Prostate gland (tissue), 2 donors: Measurements from ENCODE around the gene LINGO1. TPM values are rescaled to one million over a fixed set of nuclear protein-coding genes. Genes with fewer than 3 reads are reported as not detected.

Experiments
- DNase-seq: peaks from one replicate; pipeline ENCODE4 v3.0.0-alpha.2; 2019; ENCODE audit warnings: low spot score
- H3K27ac ChIP-seq, 2 donors: fragments of 200-600 bp; sonication (generic); 2 replicates each; pipeline ENCODE4 v1.5.1; 2017 to 2019
- H3K27me3 ChIP-seq: fragments of 200-600 bp; sonication (generic); replicated peaks from 2 replicates; pipeline ENCODE4 v1.5.1; 2019; ENCODE audit not compliant: insufficient read depth
- H3K36me3 ChIP-seq, 2 donors: fragments of 200-600 bp; sonication (generic); 1 replicate in 1 of 2; 2 replicates in 1 of 2; pipeline versions ENCODE4 v1.5.1 to v1.8.1; 2017 to 2019
- H3K4me1 ChIP-seq: fragments of 200-600 bp; sonication (generic); replicated peaks from 2 replicates; pipeline ENCODE4 v1.5.1; 2019
- H3K4me3 ChIP-seq, 2 donors: fragments of 200-600 bp; sonication (generic); 2 replicates each; pipeline ENCODE4 v1.5.1; 2017 to 2019
- H3K9me3 ChIP-seq: fragments of 200-600 bp; sonication (generic); 2 replicates; pipeline ENCODE4 v1.5.1; 2017
- POLR2A ChIP-seq: fragments of 450-650 bp; IDR thresholded peaks from one replicate; pipeline ENCODE4 v1.6.1; 2016; ENCODE audit warnings: antibody characterized with exemption, mild to moderate bottlenecking
- POLR2AphosphoS5 ChIP-seq: sonication (generic); formaldehyde crosslinking; IDR thresholded peaks from one replicate; pipeline ENCODE4 v1.6.1; 2017; ENCODE audit warnings: antibody characterized with exemption
- WGBS: methylation state at CpG from one replicate; pipeline ENCODE4 v1.1.5; 2018; 5-methylcytosine and 5-hydroxymethylcytosine counted together
- intact Hi-C: fragments of 100-400 bp; cut with DNase I; formaldehyde crosslinking; loops from one replicate; pipeline ENCODE4 v1.14.2; 2022
- total RNA-seq, 2 donors: library from RNA; depleted of rRNA; stranded (reverse); fragments of >200 nt; gene quantifications; one replicate each; pipeline ENCODE4 v1.1.0, GENCODE V29; 2016
- TF ChIP-seq, protein P1 (sequence below), 4 experiments: fragments of 200-600 bp in 2 of 4; fragments of 450-650 bp in 2 of 4; sonication (generic) in 2 of 4; IDR thresholded peaks; 1 replicate in 3 of 4; 2 replicates in 1 of 4; pipeline ENCODE4 v1.5.1; 2016 to 2019; ENCODE audit warnings: antibody characterized with exemption in 4 of 4, mild to moderate bottlenecking in 2 of 4, moderate library complexity in 2 of 4

Gene LINGO1
- total RNA-seq, 2 donors from 2014 or later, result 2.9 to 10.2 TPM

DNA sequence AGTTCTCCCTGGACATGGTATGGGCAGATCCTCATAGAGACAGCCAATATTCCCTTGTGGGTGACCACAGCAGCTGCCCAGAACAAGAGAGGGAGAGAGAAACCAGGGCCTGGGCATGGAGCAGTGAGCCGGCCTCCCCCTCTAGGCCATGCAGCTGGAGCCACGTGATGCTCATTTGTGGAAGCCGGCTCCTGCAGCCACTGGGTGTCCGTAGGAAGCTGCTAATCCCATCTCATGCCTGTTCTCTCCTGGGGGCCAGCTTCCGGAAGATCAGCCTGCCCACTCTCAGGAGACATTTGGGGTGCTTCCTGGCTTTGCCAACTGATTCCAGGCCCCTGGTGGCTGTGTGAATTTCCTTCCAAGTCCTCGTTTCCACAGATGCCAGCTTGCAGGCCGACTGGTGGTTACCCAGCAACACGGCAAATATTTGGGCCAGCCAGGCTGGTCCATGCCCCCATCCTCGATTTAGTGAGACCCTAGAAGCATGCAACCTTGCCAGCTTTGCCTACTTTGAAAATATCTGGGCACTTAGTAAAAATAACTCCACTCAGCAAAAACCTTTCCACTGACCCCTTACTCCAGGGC is 55.3 kb downstream of the LINGO1 start:
- WGBS, result 63% methylated on average over 9 of the region's 9 CpGs
- no peak overlapping the region for H3K27ac ChIP-seq
- H3K9me3 ChIP-seq, result no peaks in the 10 kb centered on the region
- no peak for DNase-seq
- no peaks in the 10 kb centered on the region for H3K4me1 ChIP-seq
- intact Hi-C loops, result no loop called here
- no peaks in the 10 kb centered on the region for H3K36me3 ChIP-seq
- H3K4me3 ChIP-seq, result no peak overlapping the region
- TF ChIP-seq, protein P1, sequence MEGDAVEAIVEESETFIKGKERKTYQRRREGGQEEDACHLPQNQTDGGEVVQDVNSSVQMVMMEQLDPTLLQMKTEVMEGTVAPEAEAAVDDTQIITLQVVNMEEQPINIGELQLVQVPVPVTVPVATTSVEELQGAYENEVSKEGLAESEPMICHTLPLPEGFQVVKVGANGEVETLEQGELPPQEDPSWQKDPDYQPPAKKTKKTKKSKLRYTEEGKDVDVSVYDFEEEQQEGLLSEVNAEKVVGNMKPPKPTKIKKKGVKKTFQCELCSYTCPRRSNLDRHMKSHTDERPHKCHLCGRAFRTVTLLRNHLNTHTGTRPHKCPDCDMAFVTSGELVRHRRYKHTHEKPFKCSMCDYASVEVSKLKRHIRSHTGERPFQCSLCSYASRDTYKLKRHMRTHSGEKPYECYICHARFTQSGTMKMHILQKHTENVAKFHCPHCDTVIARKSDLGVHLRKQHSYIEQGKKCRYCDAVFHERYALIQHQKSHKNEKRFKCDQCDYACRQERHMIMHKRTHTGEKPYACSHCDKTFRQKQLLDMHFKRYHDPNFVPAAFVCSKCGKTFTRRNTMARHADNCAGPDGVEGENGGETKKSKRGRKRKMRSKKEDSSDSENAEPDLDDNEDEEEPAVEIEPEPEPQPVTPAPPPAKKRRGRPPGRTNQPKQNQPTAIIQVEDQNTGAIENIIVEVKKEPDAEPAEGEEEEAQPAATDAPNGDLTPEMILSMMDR (IDR thresholded peaks at IDR 0.05), result no peak
- TF ChIP-seq POLR2A, result no peak
- TF ChIP-seq POLR2AphosphoS5, result no peak
- no peaks in the 10 kb centered on the region for H3K27me3 ChIP-seq

DNA sequence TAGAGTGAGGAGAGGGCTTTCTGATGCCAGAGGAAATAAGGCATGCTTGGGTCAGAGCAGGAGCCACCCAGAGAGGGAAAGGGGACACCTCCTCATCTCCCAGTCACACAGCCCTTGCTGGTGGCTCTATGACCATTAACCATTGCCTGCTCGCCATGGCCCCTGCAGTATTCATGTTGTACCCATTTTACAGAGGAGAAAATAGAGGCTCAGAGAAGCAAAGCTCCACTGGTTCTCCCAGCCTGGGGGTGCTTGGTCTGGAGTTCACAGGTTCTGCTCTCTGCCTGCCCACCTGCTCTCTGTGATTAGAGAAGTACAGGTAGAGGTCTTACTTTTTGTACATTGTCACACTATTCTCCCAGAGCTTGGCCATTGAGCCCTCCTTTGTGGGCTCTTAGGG is 56.2 kb downstream of the LINGO1 start:
- Histone ChIP-seq H3K4me3 (no peak overlapping the region), H3K4me1 (no peaks in the 10 kb centered on the region), H3K27me3 (no peaks in the 10 kb centered on the region), H3K27ac (no peak overlapping the region), H3K36me3 (no peaks in the 10 kb centered on the region), H3K9me3 (no peaks in the 10 kb centered on the region)
- WGBS, result 96% methylated on average over 1 of the region's 1 CpG
- TF ChIP-seq POLR2A, result no peak
- TF ChIP-seq, protein P1 (IDR thresholded peaks at IDR 0.05), result no peak
- no peak for TF ChIP-seq POLR2AphosphoS5
- no peak for DNase-seq
- intact Hi-C loops, result no loop called here

DNA sequence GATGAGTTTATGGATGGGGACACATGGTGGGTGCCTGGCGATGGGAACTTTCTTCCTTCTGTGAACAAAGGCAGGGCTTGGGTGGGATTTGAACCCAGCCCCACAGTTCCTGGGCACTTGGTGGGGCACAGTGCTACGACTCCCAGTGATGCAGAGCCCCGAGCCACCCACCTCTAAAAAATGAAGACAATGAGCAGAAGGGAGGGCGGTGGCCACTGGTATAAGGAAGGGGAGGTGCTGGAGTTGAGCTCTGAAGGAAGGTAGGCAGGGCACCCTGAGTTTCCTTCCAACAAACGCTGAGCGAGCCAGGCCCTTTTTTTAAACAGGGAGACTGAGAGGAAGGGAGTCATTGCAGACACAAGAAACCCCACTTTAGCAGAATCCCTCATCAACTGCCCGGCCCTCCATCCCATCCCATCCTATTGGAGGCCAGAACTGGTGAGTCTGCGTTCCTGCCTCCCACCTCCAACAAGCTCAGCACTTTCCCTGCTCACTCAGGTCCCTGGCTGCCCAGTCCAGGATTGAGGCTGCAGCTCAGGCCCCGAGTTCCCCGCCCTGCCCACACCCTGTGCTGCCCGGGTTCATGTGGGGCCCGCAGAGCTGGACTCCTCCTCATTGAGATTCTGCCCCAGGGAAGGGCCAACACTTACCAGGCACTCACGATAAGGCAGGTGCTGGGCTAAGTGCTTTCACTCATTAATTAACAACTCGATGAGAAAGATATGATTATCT is 57.3 kb downstream of the LINGO1 start:
- no peak for DNase-seq
- WGBS, result 76% methylated on average over 14 of the region's 14 CpGs

DNA sequence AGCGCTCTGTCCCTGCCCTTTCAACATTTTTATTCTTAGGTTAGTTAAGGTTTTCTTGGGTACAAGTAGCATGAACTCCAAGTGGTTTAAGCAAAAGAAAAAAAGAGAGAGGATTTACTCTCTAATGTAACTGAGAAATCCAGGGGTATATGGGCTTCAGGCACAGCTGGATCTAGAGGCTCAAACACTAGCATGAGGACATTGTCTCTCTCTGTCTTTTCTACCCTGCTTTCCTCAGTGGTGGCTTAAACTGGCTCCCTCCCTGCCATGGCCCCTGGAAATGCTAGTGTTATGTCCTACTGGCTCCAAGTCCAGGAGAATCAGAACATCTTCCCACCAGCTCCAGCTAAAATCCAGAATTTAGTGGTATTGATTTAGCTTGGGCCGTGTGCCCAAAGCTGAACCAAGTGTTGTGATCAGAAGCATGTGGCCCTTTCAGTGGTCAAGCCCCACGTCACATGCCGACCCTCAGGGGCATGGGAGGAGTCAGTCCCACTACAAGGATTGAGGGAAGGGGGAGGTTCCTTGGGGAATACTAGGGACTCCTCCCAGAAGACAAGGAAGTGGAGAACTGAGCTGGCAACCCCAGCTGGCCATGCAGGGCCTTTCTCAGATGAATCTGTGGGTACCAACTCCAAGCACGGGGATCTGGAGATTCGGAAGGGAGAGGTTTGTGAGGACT is 58.0 kb downstream of the LINGO1 start:
- Histone ChIP-seq H3K9me3 (no peaks in the 10 kb centered on the region), H3K27ac (no peak overlapping the region), H3K4me1 (no peaks in the 10 kb centered on the region), H3K4me3 (no peak overlapping the region), H3K27me3 (no peaks in the 10 kb centered on the region), H3K36me3 (no peaks in the 10 kb centered on the region)
- TF ChIP-seq POLR2A (no peak), POLR2AphosphoS5 (no peak)
- TF ChIP-seq, protein P1 (IDR thresholded peaks at IDR 0.05), result no peak
- intact Hi-C loops, result no loop called here
- 88% methylated on average over 6 of the region's 6 CpGs for WGBS
- DNase-seq, result no peak

More for the DNA sequence above, 57.3 kb downstream of the LINGO1 start:
- no peak overlapping the region for H3K4me3 ChIP-seq
- no peak overlapping the region for H3K27ac ChIP-seq
- H3K36me3 ChIP-seq, result no peaks in the 10 kb centered on the region
- no peaks in the 10 kb centered on the region for H3K4me1 ChIP-seq
- H3K27me3 ChIP-seq, result no peaks in the 10 kb centered on the region
- no peaks in the 10 kb centered on the region for H3K9me3 ChIP-seq
- intact Hi-C loops, result no loop called here
- TF ChIP-seq POLR2AphosphoS5 (no peak), POLR2A (no peak)
- TF ChIP-seq, protein P1 (IDR thresholded peaks at IDR 0.05), result no peak
